IMR-90 (cell line): Measurements from ENCODE around the gene TSPAN17. TPM values are rescaled to one million over a fixed set of nuclear protein-coding genes. Genes with fewer than 3 reads are reported as not detected.

Experiments used
- ATAC-seq: fragments of 200-7000 bp; cut with Tn5 transposase; 2 replicates; pipeline ENCODE4 v1.9.1; 2020; ENCODE audit warnings: low read depth, mild to moderate bottlenecking, moderate library complexity
- BruUV-seq: library from RNA; stranded (reverse); fragments of 400-500 nt; replicated peaks from 2 replicates; lab custom pipeline; 2021; lab: Mats Ljungman, UMichigan
- CTCF ChIA-PET: fragments of 300-600 bp; formaldehyde crosslinking; extraction: SDS; loops from one replicate; lab custom pipeline; 2021; ENCODE audit warnings: antibody characterized with exemption; lab: Yijun Ruan, JAX
- POLR2A ChIA-PET: fragments of 300-600 bp; sonication (Branson Sonifier 250); formaldehyde crosslinking; loops from one replicate; lab custom pipeline; 2022; ENCODE audit warnings: antibody characterized with exemption; ENCODE audit not compliant: unreplicated experiment; lab: Charles Lee
- DNase-seq: peaks from one replicate; pipeline ENCODE4 v3.0.0; 2013
- H2AFZ ChIP-seq: replicated peaks from 2 replicates; pipeline ENCODE3; 2013; ENCODE audit warnings: low read length, mild to moderate bottlenecking; ENCODE audit not compliant: poor library complexity
- H2AK5ac ChIP-seq: 2 replicates; pipeline ENCODE4 v1.6.1; 2013; ENCODE audit warnings: low read depth, low read length, inconsistent platforms
- H2AK9ac ChIP-seq: replicated peaks from 2 replicates; pipeline ENCODE3; 2013; ENCODE audit warnings: mild to moderate bottlenecking, low read depth, low read length, moderate library complexity; ENCODE audit not compliant: poor library complexity
- H2BK120ac ChIP-seq: 2 replicates; pipeline ENCODE4 v1.6.1; 2013; ENCODE audit warnings: low read depth, low read length, inconsistent platforms
- H2BK15ac ChIP-seq: 3 replicates; pipeline ENCODE4 v1.6.1; 2013; ENCODE audit warnings: low read depth, low read length, inconsistent platforms
- H2BK20ac ChIP-seq: 2 replicates; pipeline ENCODE4 v1.6.1; 2013; ENCODE audit warnings: low read depth, mild to moderate bottlenecking, inconsistent platforms, low read length, moderate library complexity
- H2BK5ac ChIP-seq: 2 replicates; pipeline ENCODE4 v1.6.1; 2013; ENCODE audit warnings: mild to moderate bottlenecking, low read depth, low read length, inconsistent platforms; ENCODE audit not compliant: poor library complexity, severe bottlenecking
- H3K14ac ChIP-seq: replicated peaks from 2 replicates; pipeline ENCODE4 v1.6.1; 2013; ENCODE audit warnings: low read depth, low read length, inconsistent platforms
- H3K18ac ChIP-seq: 2 replicates; pipeline ENCODE4 v1.6.1; 2013; ENCODE audit warnings: low read depth, low read length, control low read depth
- H3K23ac ChIP-seq: 2 replicates; pipeline ENCODE4 v1.6.1; 2013; ENCODE audit warnings: low read depth, low read length, inconsistent platforms
- H3K27ac ChIP-seq: 2 replicates; pipeline ENCODE4 v1.5.1; 2013; ENCODE audit warnings: mild to moderate bottlenecking, control low read depth, low read length; ENCODE audit not compliant: insufficient read depth
- H3K27me3 ChIP-seq: 2 replicates; pipeline ENCODE4 v1.6.1; 2013; ENCODE audit warnings: low read length; ENCODE audit not compliant: control insufficient read depth, insufficient read depth
- H3K36me3 ChIP-seq: 2 replicates; pipeline ENCODE4 v1.6.1; 2013; ENCODE audit warnings: low read length, mixed read lengths; ENCODE audit not compliant: control insufficient read depth, insufficient read depth
- H3K4ac ChIP-seq: 2 replicates; pipeline ENCODE4 v1.6.1; 2013; ENCODE audit warnings: low read depth, low read length, inconsistent platforms
- H3K4me1 ChIP-seq: 2 replicates; pipeline ENCODE4 v1.6.1; 2013; ENCODE audit warnings: low read length, mixed read lengths; ENCODE audit not compliant: control insufficient read depth, insufficient read depth
- H3K4me2 ChIP-seq: 2 replicates; pipeline ENCODE4 v1.6.1; 2013; ENCODE audit warnings: low read depth, mild to moderate bottlenecking, control low read depth, low read length, moderate library complexity
- H3K4me3 ChIP-seq: 2 replicates; pipeline ENCODE4 v1.5.1; 2013; ENCODE audit warnings: low read depth, mild to moderate bottlenecking, control low read depth, low read length, moderate library complexity; ENCODE audit not compliant: insufficient read depth
- H3K56ac ChIP-seq: 2 replicates; pipeline ENCODE4 v1.6.1; 2013; ENCODE audit warnings: low read length, inconsistent platforms; ENCODE audit not compliant: insufficient read depth; ENCODE audit errors: extremely low read depth
- H3K79me1 ChIP-seq, 2 experiments: 2 replicates each; pipeline ENCODE4 v1.6.1; 2013; ENCODE audit warnings: low read length in 2 of 2, inconsistent platforms in 1 of 2, low read depth in 1 of 2
- H3K9ac ChIP-seq: 2 replicates; pipeline ENCODE4 v1.6.1; 2013; ENCODE audit warnings: low read depth, low read length, control low read depth
- H3K9me1 ChIP-seq: 2 replicates; pipeline ENCODE4 v1.6.1; 2013; ENCODE audit warnings: low read length, inconsistent platforms; ENCODE audit not compliant: insufficient read depth
- H3K9me3 ChIP-seq: 2 replicates; pipeline ENCODE4 v1.6.1; 2013; ENCODE audit warnings: low read length; ENCODE audit not compliant: control insufficient read depth, insufficient read depth
- H4K20me1 ChIP-seq: 2 replicates; pipeline ENCODE4 v1.6.1; 2013; ENCODE audit warnings: low read length, inconsistent platforms; ENCODE audit not compliant: insufficient read depth
- H4K5ac ChIP-seq: 2 replicates; pipeline ENCODE4 v1.6.1; 2013; ENCODE audit warnings: mild to moderate bottlenecking, low read depth, low read length, control low read depth
- H4K8ac ChIP-seq, 2 experiments: 2 replicates each; pipeline ENCODE4 v1.6.1; 2013; ENCODE audit warnings: low read depth in 2 of 2, low read length in 2 of 2, control low read depth in 1 of 2, inconsistent platforms in 1 of 2
- H4K91ac ChIP-seq: 2 replicates; pipeline ENCODE4 v1.6.1; 2013; ENCODE audit warnings: low read depth, low read length, inconsistent platforms; ENCODE audit not compliant: insufficient read depth
- CTCF ChIP-seq: conservative IDR thresholded peaks from 2 replicates; pipeline ENCODE4 v1.5.1; 2012; ENCODE audit warnings: mild to moderate bottlenecking, low read depth, low read length, improper control_type of control experiment
- ELK1 ChIP-seq: fragments of 150-350 bp; IDR thresholded peaks from 2 replicates; pipeline ENCODE4 v1.6.1; 2016; ENCODE audit warnings: low read depth, mild to moderate bottlenecking, low read length, moderate library complexity, borderline replicate concordance
- FOS ChIP-seq: fragments of 150-350 bp; IDR thresholded peaks from 2 replicates; pipeline ENCODE4 v1.6.1; 2016; ENCODE audit warnings: low read depth, low read length
- MAFK ChIP-seq: IDR thresholded peaks from 2 replicates; pipeline ENCODE4 v1.6.1; 2012; ENCODE audit warnings: low read depth, low read length, improper control_type of control experiment
- MAZ ChIP-seq: IDR thresholded peaks from 2 replicates; pipeline ENCODE4 v1.6.1; 2012; ENCODE audit warnings: low read depth, mild to moderate bottlenecking, low read length, improper control_type of control experiment, moderate library complexity, borderline replicate concordance
- POLR2A ChIP-seq: IDR thresholded peaks from 2 replicates; pipeline ENCODE4 v1.6.1; 2012; ENCODE audit warnings: mild to moderate bottlenecking, low read depth, low read length
- RAD21 ChIP-seq: IDR thresholded peaks from 2 replicates; pipeline ENCODE4 v1.6.1; 2012; ENCODE audit warnings: low read length, improper control_type of control experiment
- RCOR1 ChIP-seq: IDR thresholded peaks from 2 replicates; pipeline ENCODE4 v1.6.1; 2012; ENCODE audit warnings: mild to moderate bottlenecking, low read length, improper control_type of control experiment; ENCODE audit not compliant: insufficient replicate concordance
- RFX5 ChIP-seq: IDR thresholded peaks from 2 replicates; pipeline ENCODE4 v1.8.0; 2012; ENCODE audit warnings: low read depth, mild to moderate bottlenecking, low read length, moderate library complexity
- USF2 ChIP-seq: fragments of 150-350 bp; IDR thresholded peaks from 2 replicates; pipeline ENCODE4 v1.6.1; 2017; ENCODE audit warnings: mild to moderate bottlenecking, antibody characterized with exemption, low read length, low read depth
- WGBS, 2 experiments: methylation state at CpG; one replicate each; pipeline versions ENCODE4 v1.1.5 to v1.1.7; 2013; ENCODE audit warnings: missing lambda C conversion rate in 2 of 2; ENCODE audit not compliant: insufficient read length in 1 of 2; ENCODE audit errors: extremely low coverage in 2 of 2; 5-methylcytosine and 5-hydroxymethylcytosine counted together
- dilution Hi-C: fragments of 300-500 bp; cut with HindIII; formaldehyde crosslinking; loops from one replicate; pipeline ENCODE4 v1.14.3; 2018; ENCODE audit warnings: low sequenced_read_pairs; ENCODE audit not compliant: unreplicated experiment
- in situ Hi-C: fragments of 300-500 bp; cut with MboI; formaldehyde crosslinking; loops from 3 replicates; pipeline ENCODE4 v1.14.3; 2019; ENCODE audit warnings: low sequenced_read_pairs, inconsistent platforms, mixed read lengths
- intact Hi-C: fragments of 100-400 bp; cut with micrococcal nuclease; formaldehyde crosslinking; loops from 2 replicates; pipeline ENCODE4 v1.10.0; 2022
- polyA plus RNA-seq, 3 experiments: library from polyadenylated mRNA; depleted of rRNA; stranded (reverse); fragments of >200 nt; gene quantifications; 2 replicates each; pipeline ENCODE4 v1.2.3, GENCODE V29; 2012; ENCODE audit warnings: low replicate concordance in 1 of 3
- total RNA-seq: library from RNA; depleted of rRNA; stranded (reverse); fragments of >200 nt; gene quantifications from 2 replicates; pipeline ENCODE4 v1.2.3, GENCODE V29; 2012

Gene TSPAN17
- total and polyA plus RNA-seq, 2 of the 4 experiments (the other 2 are of a cell fraction) = 34.2 to 41.6 TPM

- Histone ChIP-seq H3K9me3 (no peaks in the 10 kb centered on the region), H3K79me1 (no peaks in the 10 kb centered on the region), H2AK5ac (no peak overlapping the region), H3K4me3 (no peak overlapping the region), H3K4me1 (no peaks in the 10 kb centered on the region), H2BK5ac (no peak overlapping the region), H4K8ac (no peak overlapping the region), H3K27me3 (peaks cover 85% of the 10 kb centered on the region), H3K23ac (no peak overlapping the region), H3K9me1 (no peaks in the 10 kb centered on the region), H2BK120ac (no peak overlapping the region), H2BK20ac (no peak overlapping the region), H3K56ac (no peak overlapping the region), H2AK9ac (no peak overlapping the region), H3K9ac (no peak overlapping the region), H3K4me2 (no peak overlapping the region), H2AFZ (no peak overlapping the region), H3K36me3 (no peaks in the 10 kb centered on the region), H4K91ac (no peak overlapping the region), H4K5ac (no peak overlapping the region), H4K20me1 (no peaks in the 10 kb centered on the region), H3K4ac (no peak overlapping the region), H3K27ac (no peak overlapping the region), H3K14ac (no peak overlapping the region; the same call in 1 of the 2 replicates), H2BK15ac (no peak overlapping the region), H3K18ac (no peak overlapping the region)
- ATAC-seq = no peak
- TF ChIP-seq RAD21 = no peak
- TF ChIP-seq RFX5 = no peak
- no peak for TF ChIP-seq CTCF
- TF ChIP-seq ELK1 = no peak
- no peak for TF ChIP-seq USF2
- TF ChIP-seq RCOR1 = no peak
- no peak for TF ChIP-seq MAFK
- no peak for TF ChIP-seq POLR2A
- no peak for TF ChIP-seq FOS
- no peak for TF ChIP-seq MAZ
- CTCF ChIA-PET = no interaction called here
- intact Hi-C loops (no loop called here), in situ Hi-C loops (no loop called here), dilution Hi-C loops (no loop called here)
- no peak for DNase-seq
- 43% methylated on average over 2 of the region's 8 CpGs; no CpG with 5 or more reads in 1 of the 2 experiments for WGBS, 2 experiments
- no TSS peak for BruUV-seq
- POLR2A ChIA-PET = no interaction called here
Measured at GRCh38 chr5:176695073-176695472, 47.8 kb downstream of the TSPAN17 start.
